GM12878 (cell line): ENCODE results near the gene PSAP. TPM values are rescaled to one million over a fixed set of nuclear protein-coding genes. Genes with fewer than 3 reads are reported as not detected.

Experiments used
- ATAC-seq: fragments of 200-7000 bp; cut with Tn5 transposase; 3 replicates; pipeline ENCODE4 v1.9.1; 2020; ENCODE audit warnings: mild to moderate bottlenecking, moderate library complexity
- BruUV-seq: library from RNA; stranded (reverse); fragments of 400-500 nt; replicated peaks from 2 replicates; lab custom pipeline; 2021; lab: Mats Ljungman, UMichigan
- CTCF ChIA-PET: fragments of 300-600 bp; sonication (Branson Sonifier 250); formaldehyde crosslinking; extraction: SDS; loops from one replicate; lab custom pipeline; 2021; ENCODE audit warnings: inconsistent platforms; lab: Yijun Ruan, JAX
- POLR2A ChIA-PET: fragments of 350-600 bp; formaldehyde crosslinking; extraction: SDS; loops from one replicate; lab custom pipeline; 2021; ENCODE audit warnings: inconsistent platforms; lab: Charles Lee
- RAD21 ChIA-PET: fragments of 300-600 bp; sonication (Branson Sonifier 250); formaldehyde crosslinking; loops from one replicate; lab custom pipeline; 2023; ENCODE audit warnings: antibody characterized with exemption; ENCODE audit not compliant: unreplicated experiment; lab: Charles Lee
- SMC1A ChIA-PET: fragments of 300-600 bp; sonication (Branson Sonifier 250); formaldehyde crosslinking; loops from one replicate; lab custom pipeline; 2023; ENCODE audit not compliant: unreplicated experiment, uncharacterized antibody; lab: Charles Lee
- DNase-seq: peaks from one replicate; pipeline ENCODE4 v3.0.0-alpha.2; 2011; ENCODE audit warnings: low read depth, low spot score
- FAIRE-seq: peaks from 3 replicates; lab custom pipeline; 2011; peaks lifted over from hg19 to GRCh38; lab: Jason Lieb, UNC
- H2AFZ ChIP-seq: 2 replicates; pipeline ENCODE4 v1.6.0; 2011; ENCODE audit warnings: low read depth, low read length, control low read depth; ENCODE audit not compliant: control insufficient read depth
- H3K27ac ChIP-seq: 2 replicates; pipeline ENCODE4 v1.5.1; 2011; ENCODE audit warnings: control low read depth; ENCODE audit not compliant: control insufficient read depth, insufficient read depth
- H3K27me3 ChIP-seq, 2 experiments: replicated peaks in 1 of 2; 2 replicates each; pipeline versions ENCODE4 v1.6.0 to v1.6.1; 2011; ENCODE audit warnings: low read length in 1 of 2; ENCODE audit not compliant: control insufficient read depth in 2 of 2, insufficient read depth in 2 of 2
- H3K36me3 ChIP-seq, 2 experiments: 2 replicates each; pipeline ENCODE4 v1.5.1; 2011; ENCODE audit warnings: low read length in 1 of 2; ENCODE audit not compliant: control insufficient read depth in 2 of 2, insufficient read depth in 2 of 2
- H3K4me1 ChIP-seq: 2 replicates; pipeline ENCODE4 v1.6.1; 2011; ENCODE audit warnings: mild to moderate bottlenecking, low read length, moderate library complexity, mixed read lengths; ENCODE audit not compliant: control insufficient read depth, insufficient read depth
- H3K4me2 ChIP-seq: 2 replicates; pipeline ENCODE4 v1.6.0; 2011; ENCODE audit warnings: control low read depth; ENCODE audit not compliant: control insufficient read depth, insufficient read depth
- H3K4me3 ChIP-seq: fragments of 200-600 bp; sonication (generic); 2 replicates; pipeline ENCODE4 v1.5.1; 2016
- H3K79me2 ChIP-seq: 2 replicates; pipeline ENCODE4 v1.6.0; 2011; ENCODE audit warnings: low read length; ENCODE audit not compliant: control insufficient read depth, insufficient read depth
- H3K9ac ChIP-seq: 2 replicates; pipeline ENCODE4 v1.8.0; 2011; ENCODE audit warnings: low read length, control low read depth, mixed read lengths; ENCODE audit not compliant: control insufficient read depth, insufficient read depth
- H3K9me3 ChIP-seq: replicated peaks from 3 replicates; pipeline ENCODE4 v1.5.1; 2011; ENCODE audit warnings: mild to moderate bottlenecking, low read length; ENCODE audit not compliant: control insufficient read depth, insufficient read depth
- H4K20me1 ChIP-seq: 2 replicates; pipeline ENCODE4 v1.6.0; 2011; ENCODE audit not compliant: control insufficient read depth, insufficient read depth
- ATF3 ChIP-seq: IDR thresholded peaks from 2 replicates; pipeline ENCODE4 v1.6.1; 2011; ENCODE audit warnings: low read depth, mild to moderate bottlenecking, low read length, moderate library complexity, borderline replicate concordance; ENCODE audit errors: extremely low read depth
- BACH1 ChIP-seq: fragments of 450-650 bp; IDR thresholded peaks from 2 replicates; pipeline ENCODE4 v1.6.1; 2017; ENCODE audit warnings: mild to moderate bottlenecking, borderline replicate concordance
- CREM ChIP-seq: IDR thresholded peaks from 2 replicates; pipeline ENCODE4 v1.6.1; 2014; ENCODE audit warnings: antibody characterized with exemption, low read depth
- EED ChIP-seq: sonication (generic); IDR thresholded peaks from 2 replicates; pipeline ENCODE4 v1.6.1; 2016; ENCODE audit warnings: antibody characterized with exemption, low read depth
- IKZF2 ChIP-seq, 2 experiments: fragments of 450-650 bp; IDR thresholded peaks; 2 replicates each; pipeline ENCODE4 v1.6.1; 2017; ENCODE audit warnings: mild to moderate bottlenecking in 2 of 2, moderate library complexity in 2 of 2
- JUNB ChIP-seq: IDR thresholded peaks from 2 replicates; pipeline ENCODE4 v1.6.1; 2016; ENCODE audit warnings: antibody characterized with exemption, mild to moderate bottlenecking
- NKRF ChIP-seq: fragments of 450-650 bp; conservative IDR thresholded peaks from 2 replicates; pipeline ENCODE4 v1.6.1; 2017; ENCODE audit warnings: mild to moderate bottlenecking, moderate library complexity
- RFX5 ChIP-seq: IDR thresholded peaks from 2 replicates; pipeline ENCODE4 v1.6.1; 2011; ENCODE audit warnings: low read depth, low read length, improper control_type of control experiment
- SPI1 ChIP-seq: IDR thresholded peaks from 2 replicates; pipeline ENCODE4 v1.6.1; 2011; ENCODE audit warnings: low read depth, mild to moderate bottlenecking, low read length, moderate library complexity, borderline replicate concordance; ENCODE audit not compliant: insufficient read depth
- TCF12 ChIP-seq: IDR thresholded peaks from 2 replicates; pipeline ENCODE4 v1.6.1; 2011; ENCODE audit warnings: low read depth, mild to moderate bottlenecking, low read length
- WGBS: methylation state at CpG from one replicate; pipeline ENCODE4 v1.1.6; 2016; ENCODE audit warnings: low lambda C conversion rate; ENCODE audit not compliant: insufficient replicate concordance, insufficient coverage; ENCODE audit errors: missing lambda C conversion rate; 5-methylcytosine and 5-hydroxymethylcytosine counted together
- in situ Hi-C: fragments of 300-500 bp; cut with MboI; formaldehyde crosslinking; loops from 9 replicates; pipeline ENCODE4 v1.14.3; 2018; ENCODE audit warnings: mixed read lengths
- intact Hi-C: fragments of 100-400 bp; cut with micrococcal nuclease; formaldehyde crosslinking; loops from one replicate; pipeline ENCODE4 v1.14.2; 2022; ENCODE audit not compliant: unreplicated experiment
- polyA plus RNA-seq, 11 experiments: library from polyadenylated mRNA; depleted of rRNA in 4 of 11; unstranded in 6 of 11; stranded (reverse) in 5 of 11; fragments of >200 nt; fragmentation: Nextera tagmentation in 4 of 11; fragmentation: Illumina TruSeq in 1 of 11; extraction: Ambion mirVana in 4 of 11; extraction: Trizol in 1 of 11; gene quantifications; 1 replicate in 1 of 11; 2 replicates in 10 of 11; pipeline versions ENCODE4 v1.2.1 to v1.2.3, GENCODE V29; 2011 to 2016; ENCODE audit warnings: inconsistent platforms in 2 of 11, missing spikeins in 2 of 11, low read depth in 1 of 11
- total RNA-seq, 4 experiments: library from RNA; depleted of rRNA in 3 of 4; stranded (reverse); fragments of >200 nt in 3 of 4; fragmentation: Illumina TruSeq in 1 of 4; extraction: Trizol in 1 of 4; gene quantifications; 2 replicates each; pipeline versions ENCODE4 v1.2.1 to v1.2.3, GENCODE V29; 2013 to 2021

Gene PSAP
- total and polyA plus RNA-seq, 10 of the 15 experiments (the other 5 are each of a cell fraction or from before 2014, with no cell fraction given), result 178 to 336 (median 286) TPM

- Histone ChIP-seq H3K79me2 (no peaks in the 10 kb centered on the region), H3K9ac (peak overlapping the region; percentile 53), H3K4me3 (no peak overlapping the region), H3K4me1 (peaks cover 19% of the 10 kb centered on the region), H3K4me2 (peak overlapping the region; percentile 52), H3K9me3 (no peaks in the 10 kb centered on the region), H2AFZ (peak overlapping the region; percentile 76), H3K27ac (peak overlapping the region; percentile 49), H3K27me3 (no peaks in the 10 kb centered on the region), H3K36me3 (no peaks in the 10 kb centered on the region), H4K20me1 (no peaks in the 10 kb centered on the region)
- ChIA-PET SMC1A (interaction anchor here (1.1 to 2.3 kb wide), 5 partner anchors 9 to 36 kb away, joined by 4 to 8 read pairs (median 5); partner anchors contain the start of gene PSAP), POLR2A (interaction anchor here (0.9 to 2.8 kb wide), 3 partner anchors 8 to 11 kb away, joined by 4 to 11 read pairs (median 4); partner anchors contain the start of gene PSAP), CTCF (interaction anchor here (0.9 to 2.3 kb wide), 4 partner anchors 9 to 188 kb away, joined by 4 to 12 read pairs (median 10); partner anchors contain the start of gene PSAP), RAD21 (interaction anchor here (1.0 to 2.3 kb wide), 6 partner anchors 9 to 188 kb away, joined by 3 to 10 read pairs (median 4); partner anchors contain the start of gene PSAP)
- no peak for FAIRE-seq
- peak; percentile 95 for ATAC-seq
- in situ Hi-C loops (no loop called here), intact Hi-C loops (no loop called here)
- no TSS peak for BruUV-seq
- no peak for DNase-seq
- 84% methylated on average over 11 of the region's 11 CpGs for WGBS
- TF ChIP-seq BACH1 (peak; percentile 100), RFX5 (no peak), TCF12 (0 out of 2 replicates have a peak, but pooled peaks have one; percentile 11), ATF3 (no peak), CREM (no peak), NKRF (no peak), SPI1 (peak; percentile 57), EED (peak; percentile 59), JUNB (peak; percentile 27; the same call in 1 of the 2 replicates), IKZF2 (IDR thresholded peaks at IDR 0.05) (no peak)
These were observed 9.4 kb upstream of the PSAP start for GRCh38 chr10:71860243-71861029.
